B cell (primary cell): ENCODE measurements around the gene PTGFRN.

Source experiments
- EZH2 ChIP-seq: IDR thresholded peaks from 2 replicates; pipeline ENCODE4 v1.6.1; 2012; ENCODE audit warnings: borderline replicate concordance, low read depth, mild to moderate bottlenecking, moderate library complexity, low read length; ENCODE audit not compliant: insufficient read depth, poor library complexity, severe bottlenecking
- TF ChIP-seq, protein P1 (sequence below): fragments of 200-600 bp; IDR thresholded peaks from one replicate; pipeline ENCODE4 v1.8.0; 2022; ENCODE audit warnings: antibody characterized with exemption, mild to moderate bottlenecking

DNA sequence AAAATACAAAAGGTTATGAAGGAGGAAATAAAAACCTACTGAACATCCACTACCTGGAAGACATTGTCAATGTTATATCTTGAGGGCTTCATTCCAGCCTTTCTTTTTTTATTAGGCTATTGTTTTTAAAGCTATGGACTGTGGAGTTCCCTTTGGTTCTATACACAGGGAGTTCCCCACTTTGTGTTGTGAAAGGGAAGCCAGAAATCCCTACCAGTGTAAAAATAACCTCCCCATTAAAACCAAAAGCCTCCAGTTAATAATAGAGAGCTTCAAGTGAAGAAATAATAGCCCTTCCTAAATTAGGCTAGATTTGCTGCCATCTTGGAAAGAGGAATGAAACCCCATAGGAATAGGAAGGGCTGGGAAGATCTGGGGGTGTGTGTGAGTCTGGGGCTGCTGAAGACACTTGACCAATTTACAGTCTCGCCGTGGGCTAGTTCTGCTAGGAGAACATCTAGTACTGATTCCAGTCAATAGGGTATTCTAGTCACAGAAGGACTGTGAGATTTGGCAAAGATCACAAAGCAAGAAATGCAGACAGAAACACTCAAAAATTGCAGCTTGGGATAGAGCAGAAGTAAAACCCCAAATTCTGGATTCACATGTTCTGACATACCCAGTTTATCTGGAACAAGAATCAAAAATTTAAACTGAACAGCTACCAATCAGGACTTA lies 32.4 kb upstream of the PTGFRN start:
- TF ChIP-seq, protein P1, sequence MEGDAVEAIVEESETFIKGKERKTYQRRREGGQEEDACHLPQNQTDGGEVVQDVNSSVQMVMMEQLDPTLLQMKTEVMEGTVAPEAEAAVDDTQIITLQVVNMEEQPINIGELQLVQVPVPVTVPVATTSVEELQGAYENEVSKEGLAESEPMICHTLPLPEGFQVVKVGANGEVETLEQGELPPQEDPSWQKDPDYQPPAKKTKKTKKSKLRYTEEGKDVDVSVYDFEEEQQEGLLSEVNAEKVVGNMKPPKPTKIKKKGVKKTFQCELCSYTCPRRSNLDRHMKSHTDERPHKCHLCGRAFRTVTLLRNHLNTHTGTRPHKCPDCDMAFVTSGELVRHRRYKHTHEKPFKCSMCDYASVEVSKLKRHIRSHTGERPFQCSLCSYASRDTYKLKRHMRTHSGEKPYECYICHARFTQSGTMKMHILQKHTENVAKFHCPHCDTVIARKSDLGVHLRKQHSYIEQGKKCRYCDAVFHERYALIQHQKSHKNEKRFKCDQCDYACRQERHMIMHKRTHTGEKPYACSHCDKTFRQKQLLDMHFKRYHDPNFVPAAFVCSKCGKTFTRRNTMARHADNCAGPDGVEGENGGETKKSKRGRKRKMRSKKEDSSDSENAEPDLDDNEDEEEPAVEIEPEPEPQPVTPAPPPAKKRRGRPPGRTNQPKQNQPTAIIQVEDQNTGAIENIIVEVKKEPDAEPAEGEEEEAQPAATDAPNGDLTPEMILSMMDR: no peak
- TF ChIP-seq EZH2: no peak
